Measurements from ENCODE around the gene AMOTL2.

AMOTL2 gene

GRCh38 chr3:134312873-134313846, 61.1 kb downstream of the AMOTL2 start:
- no peak for DNase-seq

- DNase-seq: peak; percentile 18
Observed at GRCh38 chr3:134312072-134312872, 62.0 kb downstream of the AMOTL2 start.

- no peak for DNase-seq
Observed at GRCh38 chr3:134311693-134312071, 62.6 kb downstream of the AMOTL2 start.

GRCh38 chr3:134311265-134311664, 63.0 kb downstream of the AMOTL2 start:
- DNase-seq: no peak

GRCh38 chr3:134309987-134310700, 64.1 kb downstream of the AMOTL2 start:
- DNase-seq: no peak

- DNase-seq: peak; percentile 71
Observed at GRCh38 chr3:134308350-134308891, 65.8 kb downstream of the AMOTL2 start.

GRCh38 chr3:134307425-134307824, 66.8 kb downstream of the AMOTL2 start:
- DNase-seq: no peak

GRCh38 chr3:134306320-134306719, 67.9 kb downstream of the AMOTL2 start:
- DNase-seq: no peak

All from CD4-positive, alpha-beta T cell treated with Interleukin-21 for 1 hour (primary cell).